NB4 (cell line): Measurements from ENCODE around the gene C10orf71.

Experiments
- CTCF ChIP-seq: IDR thresholded peaks from one replicate; pipeline ENCODE4 v1.5.1; 2012; ENCODE audit warnings: low read depth, low read length
- MAX ChIP-seq: IDR thresholded peaks from 2 replicates; pipeline ENCODE4 v1.6.1; 2011; ENCODE audit warnings: low read depth, low read length

DNA sequence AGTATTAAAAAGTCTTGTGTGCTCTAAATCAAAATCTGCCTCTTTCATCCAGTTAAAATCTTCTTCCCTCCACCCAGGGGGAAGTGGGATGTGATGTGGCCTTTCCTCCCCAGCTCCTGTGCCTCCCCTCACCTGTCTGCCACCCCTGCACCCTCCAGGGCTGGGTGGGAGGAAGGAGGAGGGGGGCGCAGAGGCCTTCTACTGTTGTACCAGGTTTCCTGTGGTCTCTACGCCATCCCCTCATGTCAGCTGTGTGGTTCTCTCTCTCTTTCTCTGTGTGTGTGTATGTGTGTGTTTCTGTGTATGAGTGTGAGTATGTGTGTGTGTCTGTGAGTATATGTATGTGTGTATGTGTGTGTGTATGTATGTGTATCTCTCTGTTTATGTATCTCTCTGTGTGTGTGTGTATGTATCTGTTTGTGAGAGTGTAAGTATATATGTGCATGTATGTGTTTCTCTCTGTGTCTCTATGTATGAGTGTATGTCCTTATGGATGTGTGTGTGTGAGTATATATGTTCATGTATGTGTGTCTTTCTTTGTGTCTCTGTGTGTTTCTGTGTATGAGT lies 45.5 kb upstream of the C10orf71 start:
- TF ChIP-seq MAX, result no peak
- no peak for TF ChIP-seq CTCF
